ENCODE data around the gene ITPRIPL2. TPM values are rescaled to one million over a fixed set of nuclear protein-coding genes. Genes with fewer than 3 reads are reported as not detected.

Gene ITPRIPL2
- polyA plus RNA-seq (2012; ENCODE audit: low read depth, missing spikeins), result 0.63 TPM

DNA sequence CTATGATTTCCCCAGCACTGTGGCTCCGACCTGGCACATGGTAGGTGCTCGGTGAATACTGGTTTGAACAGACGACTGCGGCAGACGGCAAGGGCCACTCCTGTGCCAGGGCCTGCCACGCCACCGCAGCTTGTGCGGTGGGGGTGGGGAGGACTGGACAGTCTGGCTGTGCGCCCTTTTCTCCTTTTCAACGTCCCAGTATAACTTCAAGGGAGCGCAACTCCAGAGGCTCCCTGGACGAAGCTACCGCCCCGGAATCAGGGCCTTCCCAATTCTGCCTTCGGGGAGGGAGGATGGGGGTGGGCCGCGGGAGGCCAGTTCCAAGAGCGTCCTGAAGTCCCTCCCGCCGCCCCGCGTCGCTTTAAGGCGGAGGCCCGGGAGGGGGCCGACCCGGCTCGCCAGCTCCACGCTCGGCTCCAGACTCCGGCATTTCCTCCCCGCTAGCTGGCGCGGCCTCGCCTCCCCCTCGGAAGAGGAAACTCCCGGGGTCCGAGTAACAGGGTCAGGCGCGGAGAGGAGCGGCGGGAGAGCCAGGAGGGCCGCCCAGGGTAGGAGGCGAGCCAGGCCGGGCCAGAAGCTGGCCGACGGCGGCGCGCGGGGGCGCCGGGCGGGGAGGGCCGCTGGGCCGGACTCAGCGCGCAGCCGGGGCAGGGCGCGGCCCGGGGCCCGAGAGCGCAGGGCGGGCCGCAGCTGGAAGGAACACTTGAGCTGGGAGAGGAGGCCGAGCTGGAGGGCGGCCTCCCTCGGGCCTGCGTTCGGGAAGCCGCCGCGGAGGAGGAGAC lies at the start of gene ITPRIPL2:
Gene ITPRIPL2, plus strand, starts transcription at position 388 of the 782 bp plus-strand sequence. CDS start 498 bp downstream, outside the sequence.
- TF ChIP-seq PAX5 (IDR thresholded peaks at IDR 0.05; ENCODE audit: insufficient read depth, low read length, severe bottlenecking) (no peak), POLR2A (IDR thresholded peaks at IDR 0.05; ENCODE audit: low read depth, low read length) (0 out of 2 replicates have a peak, but pooled peaks have one; percentile 13), POLR2AphosphoS5 (IDR thresholded peaks at IDR 0.05; ENCODE audit: low read depth, low read length) (no peak), SPI1 (IDR thresholded peaks at IDR 0.05; ENCODE audit: low read depth, low read length) (no peak)
- FAIRE-seq, result no peak
- peak; percentile 58 for DNase-seq (ENCODE audit: insufficient read length, low spot score)

DNA sequence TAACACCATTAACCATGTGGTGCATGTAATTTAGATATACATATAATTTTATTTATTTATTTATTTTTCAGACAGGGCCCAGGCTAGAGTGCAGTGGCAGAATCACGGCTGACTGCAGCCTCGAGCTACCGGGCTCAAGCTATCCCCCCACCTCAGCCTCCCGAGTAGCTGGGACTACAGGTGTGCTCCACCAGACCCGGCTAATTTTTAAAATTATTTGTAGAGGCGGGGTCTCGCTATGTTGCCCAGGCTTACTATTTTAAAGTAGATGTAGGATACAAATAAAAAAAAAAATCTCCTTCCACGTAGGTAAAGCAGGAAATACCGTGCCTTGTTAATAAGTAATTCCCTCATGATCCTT lies 46.8 kb upstream of the ITPRIPL2 start:
- DNase-seq (ENCODE audit: insufficient read length, low spot score), result no peak
- no peak for FAIRE-seq
- TF ChIP-seq TAF1 (IDR thresholded peaks at IDR 0.05; ENCODE audit: low read depth, low read length) (no peak), PAX5 (IDR thresholded peaks at IDR 0.05; ENCODE audit: insufficient read depth, low read length, severe bottlenecking) (no peak), POU2F2 (IDR thresholded peaks at IDR 0.05; ENCODE audit: low read depth, low read length) (no peak), SPI1 (IDR thresholded peaks at IDR 0.05; ENCODE audit: low read depth, low read length) (no peak), POLR2AphosphoS5 (IDR thresholded peaks at IDR 0.05; ENCODE audit: low read depth, low read length) (no peak), POLR2A (IDR thresholded peaks at IDR 0.05; ENCODE audit: low read depth, low read length) (no peak)

GRCh38 chr16:19067349-19068236 lies 46.2 kb upstream of the ITPRIPL2 start, which contains the start of gene COQ7:
TSS of gene COQ7 (plus strand) at chr16:19067614. CDS start at chr16:19067665, 51 bp downstream.
- peak; percentile 96 for FAIRE-seq
- TF ChIP-seq PAX5 (IDR thresholded peaks at IDR 0.05; ENCODE audit: insufficient read depth, low read length, severe bottlenecking) (peak; percentile 51), POLR2A (IDR thresholded peaks at IDR 0.05; ENCODE audit: low read depth, low read length) (peak; percentile 62), POLR2AphosphoS5 (IDR thresholded peaks at IDR 0.05; ENCODE audit: low read depth, low read length) (no peak), POU2F2 (IDR thresholded peaks at IDR 0.05; ENCODE audit: low read depth, low read length) (peak; percentile 49; the same call in 1 of the 2 replicates), TAF1 (IDR thresholded peaks at IDR 0.05; ENCODE audit: low read depth, low read length) (no peak), SPI1 (IDR thresholded peaks at IDR 0.05; ENCODE audit: low read depth, low read length) (peak; percentile 26; the same call in 1 of the 2 replicates)
- peak; percentile 91 for DNase-seq (ENCODE audit: insufficient read length, low spot score)

DNA sequence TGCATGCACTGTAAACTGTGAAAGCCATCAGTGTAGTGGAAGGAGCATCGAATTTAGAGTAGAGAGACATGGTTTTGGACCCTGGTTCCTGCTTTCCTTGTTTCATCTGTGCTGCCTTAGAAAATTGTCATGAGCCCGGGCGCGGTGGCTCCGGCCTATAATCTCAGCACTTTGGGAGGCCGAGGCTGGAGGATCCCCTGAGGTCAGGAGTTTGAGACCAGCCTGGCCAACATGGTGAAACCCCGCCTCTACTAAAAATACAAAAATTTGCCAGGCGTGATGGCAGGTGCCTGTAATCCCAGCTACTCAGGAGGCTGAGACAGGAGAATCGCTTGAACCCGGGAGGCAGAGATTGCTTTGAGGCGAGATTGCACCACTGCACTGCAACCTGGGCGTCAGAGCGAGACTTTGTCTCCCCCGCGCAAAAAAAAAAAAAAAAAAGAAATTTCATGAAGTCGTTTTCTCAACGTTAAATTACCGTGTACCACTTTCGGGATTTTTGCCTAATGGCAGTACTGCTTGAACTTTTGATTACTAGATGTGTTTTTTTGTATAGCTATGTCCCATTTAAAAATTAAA lies 45.4 kb upstream of the ITPRIPL2 start:
- no peak for FAIRE-seq
- TF ChIP-seq TAF1 (IDR thresholded peaks at IDR 0.05; ENCODE audit: low read depth, low read length) (no peak), POLR2A (IDR thresholded peaks at IDR 0.05; ENCODE audit: low read depth, low read length) (no peak), POLR2AphosphoS5 (IDR thresholded peaks at IDR 0.05; ENCODE audit: low read depth, low read length) (no peak), SPI1 (IDR thresholded peaks at IDR 0.05; ENCODE audit: low read depth, low read length) (no peak), POU2F2 (IDR thresholded peaks at IDR 0.05; ENCODE audit: low read depth, low read length) (no peak), PAX5 (IDR thresholded peaks at IDR 0.05; ENCODE audit: insufficient read depth, low read length, severe bottlenecking) (no peak)
- DNase-seq (ENCODE audit: insufficient read length, low spot score), result no peak

DNA sequence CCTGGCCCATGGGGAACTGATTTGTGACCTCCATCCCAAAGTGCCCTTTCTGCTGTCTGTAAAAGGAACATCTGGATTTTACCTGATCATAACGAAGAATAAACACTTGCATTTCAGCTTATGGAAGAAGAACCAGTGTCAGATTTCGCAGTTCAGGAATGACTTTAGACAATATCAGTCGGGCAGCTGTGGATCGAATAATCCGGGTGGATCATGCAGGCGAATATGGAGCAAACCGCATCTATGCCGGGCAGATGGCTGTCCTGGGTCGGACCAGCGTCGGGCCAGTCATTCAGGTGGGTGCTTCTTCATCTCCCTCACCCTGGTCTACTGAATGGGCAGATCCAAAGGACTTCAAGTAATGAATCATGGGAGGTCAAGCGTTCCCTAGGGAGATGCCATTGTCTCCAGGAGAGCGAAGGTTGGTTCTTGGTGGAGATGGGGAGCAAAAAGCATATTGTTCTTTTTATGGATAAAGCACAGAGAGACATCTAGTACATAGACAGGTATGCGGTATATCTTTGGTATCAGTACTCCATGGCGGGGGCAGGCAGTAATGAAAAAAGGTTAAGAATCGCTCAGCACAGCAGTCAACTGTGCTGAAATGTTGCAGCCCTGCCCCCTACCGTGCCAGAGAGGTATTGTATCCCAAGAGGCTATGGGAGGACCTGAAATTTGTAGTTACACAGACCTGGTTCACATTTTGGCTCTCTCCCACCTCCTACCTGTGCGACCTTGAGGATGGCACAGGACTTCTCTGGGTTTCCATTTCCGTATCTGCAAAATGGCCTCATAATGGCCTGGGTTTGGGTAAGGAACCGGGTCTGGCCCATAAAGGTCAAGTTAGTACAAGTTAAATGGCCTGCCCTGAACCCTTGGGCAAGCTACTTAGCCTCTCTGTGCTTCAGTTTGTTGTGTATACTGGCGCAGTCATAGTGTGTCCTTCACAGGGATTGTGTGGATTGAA lies 41.7 kb upstream of the ITPRIPL2 start:
- TF ChIP-seq POLR2A (IDR thresholded peaks at IDR 0.05; ENCODE audit: low read depth, low read length), result no peak
- DNase-seq (ENCODE audit: insufficient read length, low spot score) (peak; percentile 22), FAIRE-seq (peak; percentile 89)

DNA sequence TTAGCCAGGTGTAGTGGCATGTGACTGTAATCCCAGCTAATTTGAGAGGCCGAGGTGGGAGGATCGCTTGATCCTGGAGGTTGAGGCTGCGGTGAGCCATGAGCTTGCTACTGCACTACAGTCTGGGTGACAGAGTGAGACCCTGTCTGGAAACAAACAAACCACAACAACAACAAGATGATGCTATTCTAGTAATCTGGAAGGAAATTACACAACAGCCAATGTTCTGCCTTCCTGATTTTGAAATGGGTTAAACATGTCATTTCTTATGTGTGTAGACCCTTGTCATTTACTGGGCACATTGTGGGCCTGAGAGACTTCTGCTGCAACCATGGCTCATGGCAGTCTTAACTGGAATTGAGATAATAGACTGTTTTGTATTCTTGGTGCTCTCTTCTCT lies 40.4 kb upstream of the ITPRIPL2 start:
- no peak for FAIRE-seq
- TF ChIP-seq PAX5 (IDR thresholded peaks at IDR 0.05; ENCODE audit: insufficient read depth, low read length, severe bottlenecking) (no peak), TAF1 (IDR thresholded peaks at IDR 0.05; ENCODE audit: low read depth, low read length) (no peak), SPI1 (IDR thresholded peaks at IDR 0.05; ENCODE audit: low read depth, low read length) (no peak), POU2F2 (IDR thresholded peaks at IDR 0.05; ENCODE audit: low read depth, low read length) (no peak), POLR2A (IDR thresholded peaks at IDR 0.05; ENCODE audit: low read depth, low read length) (no peak), POLR2AphosphoS5 (IDR thresholded peaks at IDR 0.05; ENCODE audit: low read depth, low read length) (no peak)
- no peak for DNase-seq (ENCODE audit: insufficient read length, low spot score)

DNA sequence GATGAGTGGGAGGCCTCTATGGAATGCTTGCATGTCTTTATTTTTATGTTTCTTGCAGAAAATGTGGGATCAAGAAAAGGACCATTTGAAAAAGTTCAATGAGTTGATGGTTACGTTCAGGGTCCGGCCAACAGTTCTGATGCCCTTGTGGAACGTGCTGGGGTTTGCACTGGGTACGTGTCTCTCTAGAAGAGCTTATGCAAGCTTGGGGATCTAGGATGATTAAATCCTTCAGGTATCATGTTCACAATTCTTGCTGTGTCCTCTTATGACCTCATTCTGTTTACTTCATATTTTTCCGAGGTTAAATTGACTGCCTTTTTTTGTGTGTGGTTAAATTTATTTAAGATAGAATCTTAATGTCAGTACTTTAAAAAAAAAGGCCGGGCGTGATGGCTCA lies 39.9 kb upstream of the ITPRIPL2 start:
- no peak for FAIRE-seq
- TF ChIP-seq TAF1 (IDR thresholded peaks at IDR 0.05; ENCODE audit: low read depth, low read length), result no peak
- TF ChIP-seq POLR2A (IDR thresholded peaks at IDR 0.05; ENCODE audit: low read depth, low read length), result no peak
- no peak for TF ChIP-seq POU2F2 (IDR thresholded peaks at IDR 0.05; ENCODE audit: low read depth, low read length)
- TF ChIP-seq PAX5 (IDR thresholded peaks at IDR 0.05; ENCODE audit: insufficient read depth, low read length, severe bottlenecking), result no peak
- no peak for TF ChIP-seq POLR2AphosphoS5 (IDR thresholded peaks at IDR 0.05; ENCODE audit: low read depth, low read length)
- TF ChIP-seq SPI1 (IDR thresholded peaks at IDR 0.05; ENCODE audit: low read depth, low read length), result no peak
- DNase-seq (ENCODE audit: insufficient read length, low spot score), result no peak

- no peak for TF ChIP-seq POLR2A (IDR thresholded peaks at IDR 0.05; ENCODE audit: low read depth, low read length)
- no peak for TF ChIP-seq SPI1 (IDR thresholded peaks at IDR 0.05; ENCODE audit: low read depth, low read length)
- FAIRE-seq (no peak), DNase-seq (ENCODE audit: insufficient read length, low spot score) (no peak)
Observed at GRCh38 chr16:19075511-19075910, 38.3 kb upstream of the ITPRIPL2 start.

Measured in GM12891 (cell line).